GM13976 (cell line): Measurements from ENCODE around the gene STK4.

Experiments used
- DNase-seq: peaks from one replicate; pipeline ENCODE4 v3.0.0; 2012; ENCODE audit warnings: low spot score
- CTCF ChIP-seq: IDR thresholded peaks from 2 replicates; pipeline ENCODE4 v1.5.1; 2012; ENCODE audit warnings: borderline replicate concordance, mild to moderate bottlenecking; ENCODE audit not compliant: insufficient read depth; ENCODE audit errors: extremely low read depth, missing control alignments, control extremely low read depth
- in situ Hi-C: fragments of 300-500 bp; cut with MboI; formaldehyde crosslinking; loops from one replicate; pipeline ENCODE4 v1.12.0; 2022; ENCODE audit warnings: low sequenced_read_pairs, mixed read lengths, inconsistent platforms; ENCODE audit not compliant: unreplicated experiment

Gene STK4

GRCh38 chr20:45101333-45101850 is 135.1 kb downstream of the STK4 start:
- no peak for DNase-seq
- in situ Hi-C loops: no loop called here
- TF ChIP-seq CTCF: no peak

GRCh38 chr20:45103072-45103471 is 136.8 kb downstream of the STK4 start:
- in situ Hi-C loops: no loop called here
- DNase-seq: no peak
- TF ChIP-seq CTCF: no peak

GRCh38 chr20:45104786-45105185 is 138.5 kb downstream of the STK4 start:
- in situ Hi-C loops: no loop called here
- no peak for TF ChIP-seq CTCF
- DNase-seq: no peak

GRCh38 chr20:45105317-45105716 is 139.0 kb downstream of the STK4 start:
- TF ChIP-seq CTCF: no peak
- in situ Hi-C loops: no loop called here
- no peak for DNase-seq

GRCh38 chr20:45109634-45110033 is 143.3 kb downstream of the STK4 start:
- TF ChIP-seq CTCF: no peak
- no peak for DNase-seq
- in situ Hi-C loops: no loop called here

GRCh38 chr20:45110301-45110700 is 144.0 kb downstream of the STK4 start:
- DNase-seq: no peak
- in situ Hi-C loops: no loop called here
- no peak for TF ChIP-seq CTCF

GRCh38 chr20:45111285-45111684 is 145.0 kb downstream of the STK4 start:
- DNase-seq: no peak
- TF ChIP-seq CTCF: no peak
- in situ Hi-C loops: no loop called here
